GM12864 (cell line): ENCODE data around the gene HMHB1.

ENCODE experiments used
- DNase-seq: peaks from one replicate; pipeline ENCODE4 v3.0.0-alpha.2; 2011; ENCODE audit warnings: low read depth
- H3K4me3 ChIP-seq: 2 replicates; pipeline ENCODE4 v1.5.1; 2011; ENCODE audit warnings: mild to moderate bottlenecking, low read depth, low read length, control low read depth
- TF ChIP-seq, protein P1 (sequence below): IDR thresholded peaks from 2 replicates; pipeline ENCODE4 v1.5.1; 2011; ENCODE audit warnings: low read depth, mild to moderate bottlenecking, moderate library complexity, low read length, control low read depth, inconsistent platforms; ENCODE audit errors: missing control alignments

HMHB1 gene

DNA sequence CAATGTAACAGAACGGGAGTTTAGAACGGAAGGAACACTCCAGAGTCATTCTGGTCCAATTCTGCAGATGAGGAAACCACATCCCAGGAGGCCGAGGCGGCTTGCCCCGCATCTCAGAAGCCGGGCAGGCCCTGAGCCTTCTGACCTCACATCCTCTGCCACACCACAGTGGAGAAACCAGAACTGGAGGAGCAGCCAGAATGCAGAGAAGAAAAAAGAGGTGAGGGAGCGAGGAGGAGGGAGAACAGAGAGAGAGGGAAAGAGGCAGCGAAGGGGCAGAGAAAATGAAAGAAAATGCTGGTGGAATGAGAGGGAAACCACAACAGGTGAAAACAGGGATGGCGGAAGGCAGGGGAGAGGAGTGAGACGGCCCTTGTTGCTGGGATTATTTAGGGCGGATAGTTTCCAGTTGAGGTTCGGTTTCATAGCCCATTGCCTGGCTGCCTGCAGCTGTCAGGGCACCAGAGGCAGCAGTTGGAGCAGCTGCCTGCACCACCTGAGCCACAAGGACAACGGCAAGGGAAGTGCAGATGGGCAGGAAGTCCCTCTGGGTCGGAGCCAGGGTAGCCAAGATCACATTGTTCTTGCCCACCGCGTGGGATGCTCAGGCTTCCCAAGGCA, at the start of gene HMHB1:
Gene HMHB1 (plus strand): TSS at position 77 of the 621 bp plus-strand sequence.
- H3K4me3 ChIP-seq, result peak within 1 kb of the TSS; percentile 48
- DNase-seq, result no peak
- TF ChIP-seq, protein P1, sequence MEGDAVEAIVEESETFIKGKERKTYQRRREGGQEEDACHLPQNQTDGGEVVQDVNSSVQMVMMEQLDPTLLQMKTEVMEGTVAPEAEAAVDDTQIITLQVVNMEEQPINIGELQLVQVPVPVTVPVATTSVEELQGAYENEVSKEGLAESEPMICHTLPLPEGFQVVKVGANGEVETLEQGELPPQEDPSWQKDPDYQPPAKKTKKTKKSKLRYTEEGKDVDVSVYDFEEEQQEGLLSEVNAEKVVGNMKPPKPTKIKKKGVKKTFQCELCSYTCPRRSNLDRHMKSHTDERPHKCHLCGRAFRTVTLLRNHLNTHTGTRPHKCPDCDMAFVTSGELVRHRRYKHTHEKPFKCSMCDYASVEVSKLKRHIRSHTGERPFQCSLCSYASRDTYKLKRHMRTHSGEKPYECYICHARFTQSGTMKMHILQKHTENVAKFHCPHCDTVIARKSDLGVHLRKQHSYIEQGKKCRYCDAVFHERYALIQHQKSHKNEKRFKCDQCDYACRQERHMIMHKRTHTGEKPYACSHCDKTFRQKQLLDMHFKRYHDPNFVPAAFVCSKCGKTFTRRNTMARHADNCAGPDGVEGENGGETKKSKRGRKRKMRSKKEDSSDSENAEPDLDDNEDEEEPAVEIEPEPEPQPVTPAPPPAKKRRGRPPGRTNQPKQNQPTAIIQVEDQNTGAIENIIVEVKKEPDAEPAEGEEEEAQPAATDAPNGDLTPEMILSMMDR, result no peak

DNA sequence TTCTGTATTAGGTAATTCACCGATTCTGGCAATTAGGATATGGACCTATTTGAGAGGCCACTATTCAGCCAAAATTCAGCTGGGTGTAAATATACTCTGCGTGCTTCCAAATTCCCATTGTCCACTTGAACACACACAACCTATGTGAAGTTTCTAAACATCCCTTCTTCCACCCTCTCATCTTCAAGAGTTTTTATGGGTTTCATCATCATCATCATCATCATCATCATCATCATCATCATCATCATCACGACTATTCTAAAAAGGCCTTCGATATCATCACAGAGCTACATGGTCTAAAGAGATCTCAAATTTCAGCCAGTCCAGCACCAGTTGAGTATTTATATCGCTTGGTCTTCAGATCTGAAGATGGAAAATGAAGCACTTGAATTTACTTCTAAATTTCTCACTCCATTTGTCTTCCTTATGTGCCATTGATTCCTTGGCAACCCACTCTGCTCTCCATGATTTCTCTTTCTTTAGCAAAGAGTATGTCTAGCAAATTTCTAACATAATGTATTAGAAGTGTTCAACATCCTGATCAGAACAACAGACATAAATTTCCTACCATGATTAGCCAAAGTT, 49.2 kb upstream of the HMHB1 start:
- H3K4me3 ChIP-seq, result no peak overlapping the region
- no peak for DNase-seq
- TF ChIP-seq, protein P1, result no peak

DNA sequence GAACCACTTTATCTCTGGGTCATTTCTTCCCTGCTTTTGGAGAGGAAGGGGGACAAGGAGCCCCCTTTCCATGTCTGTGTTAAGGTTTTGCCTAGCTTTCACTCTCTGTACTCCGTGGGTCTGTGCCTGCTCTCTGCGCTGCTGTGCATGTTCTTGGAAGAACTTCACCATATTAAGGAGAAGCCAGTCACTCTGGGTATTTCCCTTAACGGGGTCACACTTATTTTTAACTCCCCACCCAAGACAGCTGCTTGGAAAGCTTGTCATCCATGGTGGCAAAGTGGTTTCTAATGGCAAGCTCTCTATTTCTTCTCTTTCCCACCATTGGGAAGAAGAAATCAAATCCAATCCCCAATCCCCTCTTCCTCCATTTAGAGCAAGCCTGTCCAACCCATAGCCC, 44.8 kb upstream of the HMHB1 start:
- TF ChIP-seq, protein P1, result no peak
- no peak for DNase-seq
- H3K4me3 ChIP-seq, result no peak overlapping the region

DNA sequence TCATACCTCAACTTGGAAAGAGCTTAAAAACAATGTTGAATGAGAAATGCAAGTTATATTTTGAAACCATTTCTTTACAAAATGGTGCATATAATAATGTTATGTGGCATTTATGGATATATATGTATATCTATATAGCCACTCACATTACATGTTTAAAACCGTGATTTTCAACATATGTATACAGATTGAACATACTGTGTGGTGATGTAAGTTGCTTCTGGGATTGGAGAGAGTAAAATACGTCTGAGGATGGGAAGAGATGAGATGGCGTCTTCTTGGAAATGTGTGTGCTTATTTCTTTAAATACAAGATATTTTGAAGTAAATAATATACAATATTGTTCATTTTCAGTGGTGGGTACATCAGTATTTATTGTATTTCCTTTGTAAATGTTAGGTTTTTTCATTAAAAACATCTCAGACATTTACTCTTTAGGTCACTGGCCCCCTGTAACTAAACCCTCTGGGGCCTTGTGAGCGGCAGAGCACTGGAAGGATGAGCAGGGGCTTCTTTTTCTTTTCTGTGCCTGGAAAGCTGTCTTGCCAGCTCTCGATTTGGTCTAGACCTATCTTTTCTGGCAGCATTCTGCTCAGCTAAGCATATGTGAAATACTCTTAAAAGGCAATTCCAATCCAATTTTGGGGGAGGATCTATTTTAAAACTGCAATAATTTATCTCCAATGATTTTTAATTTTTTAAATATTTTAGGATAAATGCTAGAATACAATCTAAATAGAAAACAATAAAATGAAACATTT, 42.8 kb upstream of the HMHB1 start:
- no peak overlapping the region for H3K4me3 ChIP-seq
- TF ChIP-seq, protein P1, result no peak
- no peak for DNase-seq

DNA sequence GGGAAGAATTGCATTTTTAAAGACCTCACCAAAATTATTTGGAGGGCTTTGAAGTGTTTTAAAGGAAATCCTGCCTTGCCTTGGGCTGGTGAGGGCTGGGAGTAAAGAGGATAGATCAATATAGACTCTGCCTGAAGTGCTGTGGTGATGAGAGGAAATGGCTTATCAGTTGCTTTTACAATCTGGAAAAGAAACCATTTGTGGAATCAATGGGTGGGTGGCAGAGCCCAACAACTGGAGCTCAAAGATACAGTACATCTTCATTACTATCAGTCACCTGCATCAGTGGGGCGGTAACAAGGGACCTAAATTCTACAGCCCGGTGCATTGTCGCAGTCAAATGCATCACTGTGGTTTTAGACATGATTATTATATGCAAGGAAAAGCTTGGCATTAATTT, 41.5 kb upstream of the HMHB1 start:
- H3K4me3 ChIP-seq, result no peak overlapping the region
- DNase-seq, result no peak
- TF ChIP-seq, protein P1, result no peak

DNA sequence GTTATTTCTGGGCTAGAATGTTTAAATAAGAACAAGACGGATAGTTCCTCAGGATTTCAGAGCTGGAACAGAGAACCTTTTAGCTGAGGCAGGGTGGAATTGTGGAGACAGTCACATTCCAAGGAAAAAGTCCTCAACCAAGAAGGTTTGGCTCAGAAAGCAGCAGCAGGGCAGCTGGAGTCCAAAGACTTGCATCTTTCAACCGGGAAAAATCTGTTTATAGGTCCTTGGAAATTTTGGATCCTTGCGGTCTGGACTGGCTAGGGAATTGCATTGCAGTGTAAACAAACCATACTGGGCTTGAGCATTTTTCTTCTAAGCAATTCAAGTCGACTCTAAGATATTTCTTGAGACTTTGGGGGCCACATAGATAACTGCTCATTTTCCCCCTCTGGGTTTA, 40.8 kb upstream of the HMHB1 start:
- TF ChIP-seq, protein P1, result no peak
- H3K4me3 ChIP-seq, result no peak overlapping the region
- no peak for DNase-seq
